Hepatocyte (in vitro differentiated cells): ENCODE data around the gene NADK. TPM values are rescaled to one million over a fixed set of nuclear protein-coding genes. Genes with fewer than 3 reads are reported as not detected.

ENCODE experiments used
- DNase-seq: peaks from one replicate; pipeline ENCODE4 v3.0.0-alpha.2; 2016; ENCODE audit warnings: low spot score
- H2AFZ ChIP-seq: fragments of 200-600 bp; sonication (generic); 2 replicates; pipeline ENCODE4 v1.6.0; 2016; ENCODE audit warnings: antibody characterized with exemption, mild to moderate bottlenecking
- H3K27ac ChIP-seq: fragments of 200-600 bp; sonication (generic); 2 replicates; pipeline ENCODE4 v1.5.1; 2016; ENCODE audit warnings: mild to moderate bottlenecking
- H3K27me3 ChIP-seq: fragments of 200-600 bp; sonication (generic); 2 replicates; pipeline ENCODE4 v1.6.1; 2016
- H3K36me3 ChIP-seq: fragments of 200-600 bp; sonication (generic); replicated peaks from 2 replicates; pipeline ENCODE4 v1.5.1; 2016; ENCODE audit warnings: low read depth; ENCODE audit not compliant: insufficient read depth
- H3K4me1 ChIP-seq: fragments of 200-600 bp; sonication (generic); 2 replicates; pipeline ENCODE4 v1.5.1; 2016; ENCODE audit warnings: mild to moderate bottlenecking, moderate library complexity; ENCODE audit not compliant: insufficient read depth
- H3K4me2 ChIP-seq: fragments of 200-600 bp; sonication (generic); 2 replicates; pipeline ENCODE4 v1.6.0; 2016
- H3K4me3 ChIP-seq: fragments of 200-600 bp; sonication (generic); 2 replicates; pipeline ENCODE4 v1.5.1; 2016; ENCODE audit warnings: mild to moderate bottlenecking
- H3K79me2 ChIP-seq: fragments of 200-600 bp; sonication (generic); 2 replicates; pipeline ENCODE4 v1.6.0; 2017; ENCODE audit warnings: mild to moderate bottlenecking
- H3K9me2 ChIP-seq: fragments of 200-600 bp; sonication (generic); replicated peaks from 2 replicates; pipeline ENCODE4 v1.6.0; 2017; ENCODE audit warnings: mild to moderate bottlenecking; ENCODE audit not compliant: insufficient read depth
- H3K9me3 ChIP-seq: fragments of 200-600 bp; sonication (generic); 2 replicates; pipeline ENCODE4 v1.5.1; 2016; ENCODE audit warnings: low read depth, mild to moderate bottlenecking
- H4K20me1 ChIP-seq: fragments of 200-600 bp; sonication (generic); 2 replicates; pipeline ENCODE4 v1.6.0; 2016; ENCODE audit warnings: mild to moderate bottlenecking; ENCODE audit not compliant: insufficient read depth, poor library complexity, severe bottlenecking
- EZH2 ChIP-seq: fragments of 200-600 bp; sonication (generic); IDR thresholded peaks from 2 replicates; pipeline ENCODE4 v1.6.1; 2016; ENCODE audit warnings: antibody characterized with exemption, mild to moderate bottlenecking, borderline replicate concordance
- EZH2phosphoT487 ChIP-seq: fragments of 200-600 bp; sonication (generic); IDR thresholded peaks from one replicate; pipeline ENCODE4 v1.6.1; 2018; ENCODE audit warnings: antibody characterized with exemption, mild to moderate bottlenecking, low read depth, moderate library complexity; ENCODE audit not compliant: unreplicated experiment, severe bottlenecking
- WGBS: methylation state at CpG from one replicate; pipeline ENCODE4 v1.1.6; 2016; ENCODE audit warnings: low lambda C conversion rate; ENCODE audit errors: missing lambda C conversion rate; 5-methylcytosine and 5-hydroxymethylcytosine counted together
- polyA plus RNA-seq: library from polyadenylated mRNA; unstranded; fragments of >200 nt; fragmentation: Nextera tagmentation; extraction: Ambion mirVana; gene quantifications from 2 replicates; pipeline ENCODE4 v1.2.1, GENCODE V29; 2016
- total RNA-seq: library from RNA; depleted of rRNA; stranded (reverse); fragments of >200 nt; gene quantifications from 2 replicates; pipeline ENCODE4 v1.2.3, GENCODE V29; 2014
- TF ChIP-seq, protein P1 (sequence below): fragments of 200-600 bp; sonication (generic); IDR thresholded peaks from 2 replicates; pipeline ENCODE4 v1.5.1; 2016; ENCODE audit warnings: antibody characterized with exemption, mild to moderate bottlenecking; ENCODE audit not compliant: poor library complexity

The NADK gene
- total and polyA plus RNA-seq, 2 experiments from 2014 or later = 46.9 to 68.2 TPM

DNA sequence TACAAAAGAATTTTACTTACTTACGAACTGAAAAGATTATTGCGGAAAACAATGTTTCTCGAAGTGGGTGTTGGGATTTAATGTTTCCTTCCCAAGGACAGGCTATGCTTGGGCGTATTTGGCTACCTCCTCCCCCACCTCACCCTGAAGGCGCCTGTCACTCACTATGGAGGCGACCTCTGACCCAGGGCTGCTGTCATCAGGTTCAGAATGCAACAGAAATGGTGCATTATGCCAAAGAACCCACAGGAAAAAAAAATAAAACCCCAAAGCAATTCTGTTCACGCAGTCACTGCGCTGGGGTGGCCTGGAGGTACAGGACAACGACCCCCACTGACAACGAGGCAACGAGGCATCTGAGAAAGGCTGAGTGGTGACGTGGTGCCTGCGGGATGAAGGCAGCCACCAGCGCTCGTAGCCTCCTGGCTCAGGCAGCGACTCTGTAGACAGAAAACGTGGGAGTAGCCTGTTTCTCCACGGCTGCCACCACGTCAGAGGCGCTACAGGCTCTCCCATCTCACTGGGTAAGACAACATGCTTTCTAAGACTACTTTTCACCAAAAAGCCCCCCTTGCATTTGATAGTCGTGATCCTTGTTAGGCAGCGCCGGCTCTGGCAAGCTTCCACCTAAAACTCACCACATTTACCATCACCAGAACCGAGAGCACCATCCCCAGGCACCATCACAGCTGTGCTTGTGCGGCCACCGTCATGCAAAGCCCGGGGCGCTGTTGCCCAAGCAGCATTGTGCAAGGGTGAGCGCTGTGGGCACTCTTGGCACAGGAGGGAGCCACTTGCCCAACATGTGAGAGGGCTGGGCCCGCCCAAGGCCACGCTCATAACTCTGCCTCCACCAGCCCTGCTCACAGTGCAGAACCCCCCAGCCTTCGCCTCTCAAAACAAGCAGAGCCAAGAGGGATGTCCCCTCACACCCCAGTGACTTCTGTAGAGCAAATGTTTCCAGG is 14.3 kb downstream of the NADK start:
- TF ChIP-seq EZH2 = no peak
- TF ChIP-seq, protein P1, sequence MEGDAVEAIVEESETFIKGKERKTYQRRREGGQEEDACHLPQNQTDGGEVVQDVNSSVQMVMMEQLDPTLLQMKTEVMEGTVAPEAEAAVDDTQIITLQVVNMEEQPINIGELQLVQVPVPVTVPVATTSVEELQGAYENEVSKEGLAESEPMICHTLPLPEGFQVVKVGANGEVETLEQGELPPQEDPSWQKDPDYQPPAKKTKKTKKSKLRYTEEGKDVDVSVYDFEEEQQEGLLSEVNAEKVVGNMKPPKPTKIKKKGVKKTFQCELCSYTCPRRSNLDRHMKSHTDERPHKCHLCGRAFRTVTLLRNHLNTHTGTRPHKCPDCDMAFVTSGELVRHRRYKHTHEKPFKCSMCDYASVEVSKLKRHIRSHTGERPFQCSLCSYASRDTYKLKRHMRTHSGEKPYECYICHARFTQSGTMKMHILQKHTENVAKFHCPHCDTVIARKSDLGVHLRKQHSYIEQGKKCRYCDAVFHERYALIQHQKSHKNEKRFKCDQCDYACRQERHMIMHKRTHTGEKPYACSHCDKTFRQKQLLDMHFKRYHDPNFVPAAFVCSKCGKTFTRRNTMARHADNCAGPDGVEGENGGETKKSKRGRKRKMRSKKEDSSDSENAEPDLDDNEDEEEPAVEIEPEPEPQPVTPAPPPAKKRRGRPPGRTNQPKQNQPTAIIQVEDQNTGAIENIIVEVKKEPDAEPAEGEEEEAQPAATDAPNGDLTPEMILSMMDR = no peak
- TF ChIP-seq EZH2phosphoT487 = no peak
- H3K9me3 ChIP-seq = no peaks in the 10 kb centered on the region
- H3K79me2 ChIP-seq = peaks cover 62% of the 10 kb centered on the region
- no peak overlapping the region for H2AFZ ChIP-seq
- no peaks in the 10 kb centered on the region for H3K36me3 ChIP-seq
- DNase-seq = no peak
- no peak overlapping the region for H3K27ac ChIP-seq
- H4K20me1 ChIP-seq = peaks cover 3% of the 10 kb centered on the region
- 90% methylated on average over 32 of the region's 32 CpGs for WGBS
- H3K4me3 ChIP-seq = no peak overlapping the region
- no peaks in the 10 kb centered on the region for H3K9me2 ChIP-seq
- no peaks in the 10 kb centered on the region for H3K27me3 ChIP-seq
- H3K4me2 ChIP-seq = no peak overlapping the region
- H3K4me1 ChIP-seq = no peaks in the 10 kb centered on the region

DNA sequence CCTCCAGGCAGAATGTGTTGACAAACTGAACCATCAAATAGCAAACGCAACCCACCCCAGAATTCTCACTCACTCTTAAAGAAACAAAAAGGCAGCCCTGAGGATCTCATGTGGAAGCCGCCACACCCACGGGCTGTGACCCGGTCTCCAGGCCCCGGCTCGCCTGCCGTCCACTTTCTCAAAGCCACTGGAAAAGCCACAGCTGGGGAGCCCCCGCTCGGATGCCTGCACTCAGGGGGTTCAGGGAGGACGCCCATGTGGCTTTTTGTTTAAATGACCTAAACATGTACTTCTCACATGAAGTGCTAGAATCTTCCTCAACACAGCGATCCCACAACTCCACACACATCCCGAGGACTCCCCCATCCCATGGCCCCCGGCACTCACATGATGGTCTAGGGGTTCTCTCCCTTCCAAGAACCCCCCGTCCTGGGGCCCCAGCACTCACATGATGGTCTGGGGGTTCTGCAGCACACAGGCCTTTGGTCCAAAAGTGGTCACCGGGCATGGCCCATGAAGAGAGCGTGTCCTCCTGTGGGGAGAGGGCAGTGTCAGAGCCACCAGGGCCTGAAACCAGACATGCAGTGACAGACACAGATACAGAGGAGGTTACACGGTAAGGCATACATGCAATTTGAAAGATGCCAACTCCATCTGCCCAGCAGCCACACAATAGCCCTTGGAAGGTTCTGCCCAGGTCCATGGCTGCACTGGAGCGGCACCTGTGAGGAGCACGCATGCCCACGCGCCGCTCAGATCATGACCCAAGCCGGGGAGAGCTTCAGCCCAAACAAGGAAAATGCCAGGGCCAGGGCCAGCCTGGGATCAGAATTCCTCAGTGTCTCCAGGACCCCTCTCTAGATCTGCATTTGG is 16.5 kb downstream of the NADK start:
- no peak for DNase-seq
- no peak overlapping the region for H3K4me2 ChIP-seq
- no peaks in the 10 kb centered on the region for H3K9me3 ChIP-seq
- H3K4me3 ChIP-seq = no peak overlapping the region
- H4K20me1 ChIP-seq = peaks cover 3% of the 10 kb centered on the region
- no peaks in the 10 kb centered on the region for H3K27me3 ChIP-seq
- H3K4me1 ChIP-seq = no peaks in the 10 kb centered on the region
- 97% methylated on average over 23 of the region's 23 CpGs for WGBS
- no peaks in the 10 kb centered on the region for H3K36me3 ChIP-seq
- peaks cover 49% of the 10 kb centered on the region for H3K79me2 ChIP-seq
- no peak overlapping the region for H3K27ac ChIP-seq
- no peaks in the 10 kb centered on the region for H3K9me2 ChIP-seq
- no peak overlapping the region for H2AFZ ChIP-seq
- no peak for TF ChIP-seq EZH2phosphoT487
- TF ChIP-seq, protein P1 = no peak
- no peak for TF ChIP-seq EZH2

DNA sequence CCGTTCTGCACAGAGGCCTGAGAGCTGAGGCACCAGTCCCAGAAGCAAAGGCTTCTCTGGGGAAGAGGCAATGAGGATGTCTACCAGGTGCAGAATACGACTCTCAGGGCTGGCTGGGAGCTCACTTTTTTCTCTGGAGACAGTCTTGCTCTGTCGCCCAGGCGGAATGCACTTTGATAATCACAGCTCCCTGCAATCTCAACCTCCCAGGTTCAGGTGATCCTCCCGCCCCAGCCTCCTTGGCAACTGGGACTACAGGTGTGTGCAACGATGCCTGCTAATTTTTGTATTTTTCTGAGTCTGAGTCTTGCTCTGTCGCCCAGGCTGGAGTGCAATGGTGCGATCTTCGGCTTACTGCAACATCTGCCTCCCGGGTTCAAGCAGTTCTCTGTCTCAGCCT is 17.6 kb downstream of the NADK start:
- Histone ChIP-seq H3K4me2 (no peak overlapping the region), H3K4me1 (no peaks in the 10 kb centered on the region), H3K27ac (no peak overlapping the region), H3K27me3 (no peaks in the 10 kb centered on the region), H3K36me3 (no peaks in the 10 kb centered on the region), H3K4me3 (no peak overlapping the region), H3K9me2 (no peaks in the 10 kb centered on the region), H4K20me1 (no peaks in the 10 kb centered on the region), H3K79me2 (peaks cover 40% of the 10 kb centered on the region), H2AFZ (no peak overlapping the region), H3K9me3 (no peaks in the 10 kb centered on the region)
- DNase-seq = no peak
- TF ChIP-seq, protein P1 = no peak
- no peak for TF ChIP-seq EZH2phosphoT487
- no peak for TF ChIP-seq EZH2
- 97% methylated on average over 10 of the region's 10 CpGs for WGBS
